Stimulated activated CD8-positive, alpha-beta memory T cell treated with anti-CD3 and anti-CD28 coated beads, Interleukin-7, amount 100 ng/mL, for 4 hours (primary cell): ENCODE results near the gene MUC12.
"Not testable (repeated sequence)": the region's sequence is repeated elsewhere in the genome, so short reads cannot be mapped to it uniquely, and the experiment has no call there.

Source experiments
- DNase-seq, 2 donors: peaks; one replicate each; pipeline ENCODE4 v3.0.0-alpha.2; 2020; ENCODE audit warnings: low read depth in 2 of 2

Gene MUC12

GRCh38 chr7:100992280-100992679 lies 22.9 kb downstream of the MUC12 start:
- not testable (repeated sequence) for DNase-seq

GRCh38 chr7:100994671-100995070 lies 25.3 kb downstream of the MUC12 start:
- not testable (repeated sequence) for DNase-seq

GRCh38 chr7:100998530-100998929 lies 29.2 kb downstream of the MUC12 start:
- DNase-seq, result not testable (repeated sequence)

- DNase-seq, result not testable (repeated sequence)
Measured at GRCh38 chr7:100999334-100999733, 30.0 kb downstream of the MUC12 start.

GRCh38 chr7:101000025-101000424 lies 30.7 kb downstream of the MUC12 start:
- DNase-seq, result not testable (repeated sequence)

GRCh38 chr7:101002333-101002732 lies 33.0 kb downstream of the MUC12 start:
- DNase-seq, result not testable (repeated sequence)

GRCh38 chr7:101007361-101007760 lies 38.0 kb downstream of the MUC12 start:
- not testable (repeated sequence) for DNase-seq

GRCh38 chr7:101009629-101010028 lies 40.3 kb downstream of the MUC12 start:
- DNase-seq, result no peak

- no peak for DNase-seq
Measured at GRCh38 chr7:101012931-101013330, 43.6 kb downstream of the MUC12 start.

- no peak for DNase-seq
Measured at GRCh38 chr7:101015626-101016025, 46.3 kb downstream of the MUC12 start.

GRCh38 chr7:101017064-101017777 lies 47.9 kb downstream of the MUC12 start:
- DNase-seq, result peak; percentile 59 to 61

- no peak for DNase-seq
Measured at GRCh38 chr7:101018271-101019167, 49.2 kb downstream of the MUC12 start.

- no peak for DNase-seq
Measured at GRCh38 chr7:101020444-101020843, 51.1 kb downstream of the MUC12 start.

- DNase-seq, result no peak
Measured at GRCh38 chr7:101021703-101022102, 52.3 kb downstream of the MUC12 start.

- no peak for DNase-seq
Measured at GRCh38 chr7:101023839-101024238, 54.5 kb downstream of the MUC12 start.

- no peak for DNase-seq
Measured at GRCh38 chr7:101031082-101031481, 61.7 kb downstream of the MUC12 start.

- no peak for DNase-seq
Measured at GRCh38 chr7:101035941-101036340, 66.6 kb downstream of the MUC12 start.

- DNase-seq, result not testable (repeated sequence)
Measured at GRCh38 chr7:101041283-101041682, 71.9 kb downstream of the MUC12 start.

- DNase-seq, result peak; percentile 13 to 25
Measured at GRCh38 chr7:101058355-101058754, 89.0 kb downstream of the MUC12 start.

- no peak for DNase-seq
Measured at GRCh38 chr7:101059620-101059942, 90.2 kb downstream of the MUC12 start.

GRCh38 chr7:101060992-101061391 lies 91.6 kb downstream of the MUC12 start:
- no peak for DNase-seq

- DNase-seq, result not testable (repeated sequence)
Measured at GRCh38 chr7:101064176-101064550, 94.8 kb downstream of the MUC12 start.

GRCh38 chr7:101065162-101065561 lies 95.8 kb downstream of the MUC12 start:
- not testable (repeated sequence) for DNase-seq
